Measurements from ENCODE around the gene PRPF6.
A peak's percentile ranks its signal among the peaks of the same experiment; 100 is the strongest.

The PRPF6 gene

DNA sequence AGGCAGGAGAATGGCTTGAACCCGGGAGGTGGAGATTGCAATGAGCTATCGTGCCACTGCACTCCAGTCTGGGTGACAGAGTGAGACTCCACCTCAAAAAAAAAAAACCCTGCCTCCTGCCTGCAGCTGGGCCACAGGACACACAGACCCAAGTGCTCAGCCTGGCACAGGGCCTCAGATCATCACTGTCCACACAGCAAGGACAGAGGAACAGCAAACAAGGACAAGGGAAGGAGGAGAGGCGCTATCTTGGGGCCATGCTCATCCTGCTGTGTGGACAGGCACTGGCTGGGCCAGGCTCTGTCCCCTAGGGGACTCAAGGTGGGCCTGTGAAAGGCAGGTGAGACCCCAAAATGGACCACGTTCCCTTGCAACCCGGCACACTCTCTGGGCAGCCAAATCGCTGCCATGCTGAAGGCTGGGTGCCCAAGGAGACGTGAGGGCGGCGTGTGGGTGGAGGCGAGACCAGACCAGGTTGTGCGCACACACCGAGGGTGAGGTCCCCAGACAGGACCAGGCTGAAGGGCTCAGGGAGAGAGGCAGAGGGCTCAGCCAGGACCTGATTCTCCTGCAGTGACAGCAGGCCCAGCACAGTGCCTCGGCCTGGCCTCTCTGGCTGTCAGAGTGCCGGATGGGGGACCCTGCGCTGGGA, 33.8 kb upstream of the PRPF6 start:
- peaks cover 28 to 43% of the 10 kb centered on the region in 2 donors for H3K36me3 ChIP-seq (ENCODE audit: control insufficient read depth in 1 of 2, insufficient read depth in 2 of 2, low read length in 2 of 2)
- H3K4me3 ChIP-seq (ENCODE audit: low read depth in 1 of 2, low read length in 2 of 2): no peak overlapping the region
- no peak overlapping the region for H3K9ac ChIP-seq (ENCODE audit: low read depth in 1 of 2, low read length in 2 of 2)
- H3K27ac ChIP-seq (ENCODE audit: low read depth, low read length): no peak overlapping the region
- no peaks in the 10 kb centered on the region for H3K9me3 ChIP-seq (ENCODE audit: control insufficient read depth in 1 of 2, low read length in 2 of 2)
- peaks cover 49 to 61% of the 10 kb centered on the region in 2 donors for H3K4me1 ChIP-seq (ENCODE audit: control insufficient read depth in 1 of 2, insufficient read depth in 2 of 2, low read length in 2 of 2)
- no peaks in the 10 kb centered on the region for H3K27me3 ChIP-seq (ENCODE audit: control insufficient read depth in 1 of 2, insufficient read depth in 2 of 2, low read length in 2 of 2)

DNA sequence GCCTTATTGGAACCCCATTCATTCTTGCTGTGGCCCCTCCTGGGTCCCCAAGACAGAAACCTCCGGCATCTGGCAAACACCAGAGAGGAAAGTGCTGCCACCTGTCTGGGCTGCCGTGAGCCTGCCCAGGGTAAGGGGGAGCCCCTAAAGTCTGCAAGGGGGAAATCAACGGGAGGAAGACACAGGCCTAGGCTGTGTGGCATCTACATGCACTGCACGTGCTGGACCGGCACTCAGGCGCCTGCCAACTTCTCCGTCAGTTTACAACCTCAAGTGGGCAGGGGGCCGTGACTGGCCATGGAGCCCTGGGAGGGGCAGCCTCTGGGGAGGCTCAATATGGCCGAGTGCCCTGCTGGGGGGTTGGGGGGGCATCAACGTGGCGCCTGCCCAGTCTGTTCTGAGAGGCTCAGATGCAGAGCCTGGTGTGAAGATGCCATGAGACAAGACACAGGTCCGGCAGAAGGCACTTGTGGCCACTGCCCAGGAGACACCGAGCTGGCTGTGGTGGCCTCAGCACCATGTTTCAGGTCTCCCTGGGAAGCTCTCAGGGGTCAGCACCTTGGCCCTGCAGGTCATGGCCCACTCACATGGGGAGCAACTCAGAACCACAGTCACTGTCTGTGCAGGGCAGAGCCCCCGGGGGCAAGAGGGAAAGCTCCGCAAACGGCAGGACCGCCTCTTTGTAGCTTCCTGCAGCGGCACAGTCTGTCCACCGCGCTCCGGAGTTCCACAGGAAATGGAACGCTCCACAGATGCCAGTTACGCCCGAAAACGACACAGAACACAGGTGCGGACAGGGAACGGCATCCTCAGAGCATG, 33.1 kb upstream of the PRPF6 start:
- Histone ChIP-seq H3K27ac (ENCODE audit: low read depth, low read length) (no peak overlapping the region), H3K4me1 (ENCODE audit: control insufficient read depth in 1 of 2, insufficient read depth in 2 of 2, low read length in 2 of 2) (peaks cover 56 to 62% of the 10 kb centered on the region in 2 donors), H3K36me3 (ENCODE audit: control insufficient read depth in 1 of 2, insufficient read depth in 2 of 2, low read length in 2 of 2) (peaks cover 27 to 41% of the 10 kb centered on the region in 2 donors), H3K4me3 (ENCODE audit: low read depth in 1 of 2, low read length in 2 of 2) (peak overlapping the region; percentile 22 to 31), H3K9me3 (ENCODE audit: control insufficient read depth in 1 of 2, low read length in 2 of 2) (no peaks in the 10 kb centered on the region), H3K27me3 (ENCODE audit: control insufficient read depth in 1 of 2, insufficient read depth in 2 of 2, low read length in 2 of 2) (no peaks in the 10 kb centered on the region), H3K9ac (ENCODE audit: low read depth in 1 of 2, low read length in 2 of 2) (no peak overlapping the region)

- peaks cover 2 to 11% of the 10 kb centered on the region in 2 donors for H3K36me3 ChIP-seq (ENCODE audit: control insufficient read depth in 1 of 2, insufficient read depth in 2 of 2, low read length in 2 of 2)
These were observed 30.1 kb upstream of the PRPF6 start for GRCh38 chr20:63950701-63951397.

DNA sequence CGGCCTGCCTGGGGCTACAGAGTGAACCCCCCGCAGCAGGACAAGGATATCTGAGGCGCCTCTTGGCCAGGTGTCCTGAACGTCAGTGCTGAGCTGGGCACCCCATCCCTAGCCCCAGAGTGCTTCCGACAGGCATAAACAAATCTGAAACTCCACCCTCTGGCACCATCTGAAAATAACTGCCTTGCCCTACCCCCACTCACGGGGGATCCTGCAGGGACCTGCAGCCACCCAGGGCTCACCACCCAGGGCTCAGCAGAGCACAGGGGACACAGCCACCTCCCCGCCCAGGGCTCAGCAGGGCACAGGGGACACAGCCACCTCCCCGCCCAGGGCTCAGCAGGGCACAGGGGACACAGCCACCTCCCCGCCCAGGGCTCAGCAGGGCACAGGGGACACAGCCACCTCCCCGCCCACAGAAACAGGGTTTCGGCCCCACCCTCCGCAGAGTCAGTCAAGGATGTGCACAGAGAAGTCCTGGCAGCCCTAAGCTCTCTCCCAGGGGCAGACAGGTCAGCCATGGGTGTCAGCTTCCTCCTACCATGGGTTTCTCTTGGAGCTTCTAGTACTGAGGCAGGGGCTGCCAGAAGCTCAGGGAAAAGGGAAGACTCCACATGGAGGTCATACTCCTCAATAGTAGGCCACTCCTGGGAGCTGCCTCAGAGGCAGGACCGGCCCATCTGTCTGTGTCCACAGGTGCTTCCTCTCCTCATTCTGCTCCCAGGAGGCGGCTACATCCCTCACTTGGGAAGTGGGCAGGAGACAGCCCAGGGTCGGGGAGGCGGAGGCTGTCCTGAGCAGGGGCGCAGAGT, 29.3 kb upstream of the PRPF6 start:
- no peaks in the 10 kb centered on the region for H3K9me3 ChIP-seq (ENCODE audit: control insufficient read depth in 1 of 2, low read length in 2 of 2)
- peak overlapping the region; percentile 70 for H3K27ac ChIP-seq (ENCODE audit: low read depth, low read length)
- no peaks in the 10 kb centered on the region for H3K27me3 ChIP-seq (ENCODE audit: control insufficient read depth in 1 of 2, insufficient read depth in 2 of 2, low read length in 2 of 2)
- H3K9ac ChIP-seq (ENCODE audit: low read depth in 1 of 2, low read length in 2 of 2): peak overlapping the region; percentile 48 to 51
- peaks cover 0 to 7% of the 10 kb centered on the region in 2 donors for H3K36me3 ChIP-seq (ENCODE audit: control insufficient read depth in 1 of 2, insufficient read depth in 2 of 2, low read length in 2 of 2)
- peak overlapping the region; percentile 11 to 40 for H3K4me3 ChIP-seq (ENCODE audit: low read depth in 1 of 2, low read length in 2 of 2)
- H3K4me1 ChIP-seq (ENCODE audit: control insufficient read depth in 1 of 2, insufficient read depth in 2 of 2, low read length in 2 of 2): peaks cover 71 to 78% of the 10 kb centered on the region in 2 donors

More at GRCh38 chr20:63950701-63951397, 30.1 kb upstream of the PRPF6 start:
- Histone ChIP-seq H3K27me3 (ENCODE audit: control insufficient read depth in 1 of 2, insufficient read depth in 2 of 2, low read length in 2 of 2) (no peaks in the 10 kb centered on the region), H3K4me3 (ENCODE audit: low read depth in 1 of 2, low read length in 2 of 2) (peak overlapping the region; percentile 11 to 40), H3K9me3 (ENCODE audit: control insufficient read depth in 1 of 2, low read length in 2 of 2) (no peaks in the 10 kb centered on the region), H3K9ac (ENCODE audit: low read depth in 1 of 2, low read length in 2 of 2) (peak overlapping the region; percentile 25 to 48), H3K27ac (ENCODE audit: low read depth, low read length) (peak overlapping the region; percentile 70), H3K4me1 (ENCODE audit: control insufficient read depth in 1 of 2, insufficient read depth in 2 of 2, low read length in 2 of 2) (peaks cover 71 to 78% of the 10 kb centered on the region in 2 donors)

- Histone ChIP-seq H3K27ac (ENCODE audit: low read depth, low read length) (peak overlapping the region; percentile 38), H3K9ac (ENCODE audit: low read depth in 1 of 2, low read length in 2 of 2) (peak overlapping the region in 1 of 2 donors; percentile 51), H3K9me3 (ENCODE audit: control insufficient read depth in 1 of 2, low read length in 2 of 2) (no peaks in the 10 kb centered on the region), H3K27me3 (ENCODE audit: control insufficient read depth in 1 of 2, insufficient read depth in 2 of 2, low read length in 2 of 2) (no peaks in the 10 kb centered on the region), H3K36me3 (ENCODE audit: control insufficient read depth in 1 of 2, insufficient read depth in 2 of 2, low read length in 2 of 2) (peaks cover 0 to 7% of the 10 kb centered on the region in 2 donors), H3K4me1 (ENCODE audit: control insufficient read depth in 1 of 2, insufficient read depth in 2 of 2, low read length in 2 of 2) (peaks cover 70 to 80% of the 10 kb centered on the region in 2 donors), H3K4me3 (ENCODE audit: low read depth in 1 of 2, low read length in 2 of 2) (no peak overlapping the region)
These were observed 28.8 kb upstream of the PRPF6 start for GRCh38 chr20:63952210-63952535.

- Histone ChIP-seq H3K27me3 (ENCODE audit: control insufficient read depth in 1 of 2, insufficient read depth in 2 of 2, low read length in 2 of 2) (no peaks in the 10 kb centered on the region), H3K27ac (ENCODE audit: low read depth, low read length) (peak overlapping the region; percentile 38), H3K4me1 (ENCODE audit: control insufficient read depth in 1 of 2, insufficient read depth in 2 of 2, low read length in 2 of 2) (peaks cover 68 to 78% of the 10 kb centered on the region in 2 donors), H3K9ac (ENCODE audit: low read depth in 1 of 2, low read length in 2 of 2) (no peak overlapping the region), H3K4me3 (ENCODE audit: low read depth in 1 of 2, low read length in 2 of 2) (no peak overlapping the region), H3K9me3 (ENCODE audit: control insufficient read depth in 1 of 2, low read length in 2 of 2) (no peaks in the 10 kb centered on the region), H3K36me3 (ENCODE audit: control insufficient read depth in 1 of 2, insufficient read depth in 2 of 2, low read length in 2 of 2) (peaks cover 0 to 7% of the 10 kb centered on the region in 2 donors)
These were observed 28.2 kb upstream of the PRPF6 start for GRCh38 chr20:63952769-63953168.

GRCh38 chr20:63953764-63954429, 27.0 kb upstream of the PRPF6 start:
- Histone ChIP-seq H3K27ac (ENCODE audit: low read depth, low read length) (no peak overlapping the region), H3K9ac (ENCODE audit: low read depth in 1 of 2, low read length in 2 of 2) (peak overlapping the region; percentile 60 to 82), H3K4me1 (ENCODE audit: control insufficient read depth in 1 of 2, insufficient read depth in 2 of 2, low read length in 2 of 2) (peaks cover 68 to 72% of the 10 kb centered on the region in 2 donors), H3K27me3 (ENCODE audit: control insufficient read depth in 1 of 2, insufficient read depth in 2 of 2, low read length in 2 of 2) (no peaks in the 10 kb centered on the region), H3K9me3 (ENCODE audit: control insufficient read depth in 1 of 2, low read length in 2 of 2) (no peaks in the 10 kb centered on the region), H3K36me3 (ENCODE audit: control insufficient read depth in 1 of 2, insufficient read depth in 2 of 2, low read length in 2 of 2) (peaks cover 0 to 3% of the 10 kb centered on the region in 2 donors), H3K4me3 (ENCODE audit: low read depth in 1 of 2, low read length in 2 of 2) (peak overlapping the region; percentile 80 to 89)

GRCh38 chr20:63955281-63955826, 25.6 kb upstream of the PRPF6 start:
- Histone ChIP-seq H3K27me3 (ENCODE audit: control insufficient read depth in 1 of 2, insufficient read depth in 2 of 2, low read length in 2 of 2) (no peaks in the 10 kb centered on the region), H3K36me3 (ENCODE audit: control insufficient read depth in 1 of 2, insufficient read depth in 2 of 2, low read length in 2 of 2) (peaks cover 0 to 3% of the 10 kb centered on the region in 2 donors), H3K9ac (ENCODE audit: low read depth in 1 of 2, low read length in 2 of 2) (peak overlapping the region; percentile 82 to 87), H3K4me3 (ENCODE audit: low read depth in 1 of 2, low read length in 2 of 2) (peak overlapping the region; percentile 80 to 89), H3K4me1 (ENCODE audit: control insufficient read depth in 1 of 2, insufficient read depth in 2 of 2, low read length in 2 of 2) (peaks cover 55 to 57% of the 10 kb centered on the region in 2 donors), H3K9me3 (ENCODE audit: control insufficient read depth in 1 of 2, low read length in 2 of 2) (no peaks in the 10 kb centered on the region), H3K27ac (ENCODE audit: low read depth, low read length) (peak overlapping the region; percentile 93)
